ENCODE data around the gene STX8.

The STX8 gene

GRCh38 chr17:9410301-9410700, 165.3 kb downstream of the STX8 start:
- Histone ChIP-seq H3K36me3 (ENCODE audit: insufficient read depth, low read length) (no peaks in the 10 kb centered on the region), H3K4me2 (ENCODE audit: low read length) (no peak overlapping the region), H3K9ac (ENCODE audit: low read depth, low read length) (no peak overlapping the region), H3K9me3 (replicated peaks; ENCODE audit: low read length) (no peaks in the 10 kb centered on the region), H3K4me3 (ENCODE audit: low read length) (no peak overlapping the region), H3K4me1 (ENCODE audit: control insufficient read depth, insufficient read depth, low read length) (peaks cover 15% of the 10 kb centered on the region), H3K27me3 (ENCODE audit: control insufficient read depth, insufficient read depth, low read length) (no peaks in the 10 kb centered on the region)

GRCh38 chr17:9409878-9410277, 165.7 kb downstream of the STX8 start:
- no peaks in the 10 kb centered on the region for H3K9me3 ChIP-seq (replicated peaks; ENCODE audit: low read length)
- H3K9ac ChIP-seq (ENCODE audit: low read depth, low read length), result no peak overlapping the region
- H3K4me2 ChIP-seq (ENCODE audit: low read length), result no peak overlapping the region
- peaks cover 15% of the 10 kb centered on the region for H3K4me1 ChIP-seq (ENCODE audit: control insufficient read depth, insufficient read depth, low read length)
- H3K27me3 ChIP-seq (ENCODE audit: control insufficient read depth, insufficient read depth, low read length), result no peaks in the 10 kb centered on the region
- no peak overlapping the region for H3K4me3 ChIP-seq (ENCODE audit: low read length)
- no peaks in the 10 kb centered on the region for H3K36me3 ChIP-seq (ENCODE audit: insufficient read depth, low read length)

GRCh38 chr17:9408868-9409829, 166.5 kb downstream of the STX8 start:
- Histone ChIP-seq H3K4me1 (ENCODE audit: control insufficient read depth, insufficient read depth, low read length) (peaks cover 15% of the 10 kb centered on the region), H3K9me3 (replicated peaks; ENCODE audit: low read length) (no peaks in the 10 kb centered on the region), H3K27me3 (ENCODE audit: control insufficient read depth, insufficient read depth, low read length) (no peaks in the 10 kb centered on the region), H3K4me2 (ENCODE audit: low read length) (no peak overlapping the region), H3K36me3 (ENCODE audit: insufficient read depth, low read length) (no peaks in the 10 kb centered on the region), H3K9ac (ENCODE audit: low read depth, low read length) (no peak overlapping the region), H3K4me3 (ENCODE audit: low read length) (no peak overlapping the region)

GRCh38 chr17:9408381-9408780, 167.2 kb downstream of the STX8 start:
- H3K9ac ChIP-seq (ENCODE audit: low read depth, low read length), result no peak overlapping the region
- H3K36me3 ChIP-seq (ENCODE audit: insufficient read depth, low read length), result no peaks in the 10 kb centered on the region
- H3K9me3 ChIP-seq (replicated peaks; ENCODE audit: low read length), result no peaks in the 10 kb centered on the region
- no peak overlapping the region for H3K4me2 ChIP-seq (ENCODE audit: low read length)
- no peak overlapping the region for H3K4me3 ChIP-seq (ENCODE audit: low read length)
- no peaks in the 10 kb centered on the region for H3K27me3 ChIP-seq (ENCODE audit: control insufficient read depth, insufficient read depth, low read length)
- peaks cover 15% of the 10 kb centered on the region for H3K4me1 ChIP-seq (ENCODE audit: control insufficient read depth, insufficient read depth, low read length)

GRCh38 chr17:9406046-9406606, 169.5 kb downstream of the STX8 start:
- Histone ChIP-seq H3K27me3 (ENCODE audit: control insufficient read depth, insufficient read depth, low read length) (no peaks in the 10 kb centered on the region), H3K9ac (ENCODE audit: low read depth, low read length) (no peak overlapping the region)

GRCh38 chr17:9403257-9403656, 172.4 kb downstream of the STX8 start:
- no peaks in the 10 kb centered on the region for H3K9me3 ChIP-seq (replicated peaks; ENCODE audit: low read length)
- H3K36me3 ChIP-seq (ENCODE audit: insufficient read depth, low read length), result no peaks in the 10 kb centered on the region
- H3K4me2 ChIP-seq (ENCODE audit: low read length), result no peak overlapping the region
- H3K4me1 ChIP-seq (ENCODE audit: control insufficient read depth, insufficient read depth, low read length), result peaks cover 13% of the 10 kb centered on the region
- no peaks in the 10 kb centered on the region for H3K27me3 ChIP-seq (ENCODE audit: control insufficient read depth, insufficient read depth, low read length)
- no peak overlapping the region for H3K4me3 ChIP-seq (ENCODE audit: low read length)
- H3K9ac ChIP-seq (ENCODE audit: low read depth, low read length), result no peak overlapping the region

More at GRCh38 chr17:9406046-9406606, 169.5 kb downstream of the STX8 start:
- no peak overlapping the region for H3K4me2 ChIP-seq (ENCODE audit: low read length)
- no peaks in the 10 kb centered on the region for H3K36me3 ChIP-seq (ENCODE audit: insufficient read depth, low read length)
- H3K4me1 ChIP-seq (ENCODE audit: control insufficient read depth, insufficient read depth, low read length), result peaks cover 22% of the 10 kb centered on the region
- no peaks in the 10 kb centered on the region for H3K9me3 ChIP-seq (replicated peaks; ENCODE audit: low read length)
- H3K4me3 ChIP-seq (ENCODE audit: low read length), result no peak overlapping the region

GRCh38 chr17:9402590-9403199, 172.9 kb downstream of the STX8 start:
- Histone ChIP-seq H3K4me3 (ENCODE audit: low read length) (no peak overlapping the region), H3K4me2 (ENCODE audit: low read length) (no peak overlapping the region), H3K9me3 (replicated peaks; ENCODE audit: low read length) (no peaks in the 10 kb centered on the region), H3K9ac (ENCODE audit: low read depth, low read length) (no peak overlapping the region), H3K4me1 (ENCODE audit: control insufficient read depth, insufficient read depth, low read length) (peaks cover 13% of the 10 kb centered on the region), H3K27me3 (ENCODE audit: control insufficient read depth, insufficient read depth, low read length) (no peaks in the 10 kb centered on the region), H3K36me3 (ENCODE audit: insufficient read depth, low read length) (no peaks in the 10 kb centered on the region)

- Histone ChIP-seq H3K9ac (ENCODE audit: low read depth, low read length) (no peak overlapping the region), H3K27me3 (ENCODE audit: control insufficient read depth, insufficient read depth, low read length) (no peaks in the 10 kb centered on the region), H3K4me2 (ENCODE audit: low read length) (no peak overlapping the region), H3K4me3 (ENCODE audit: low read length) (no peak overlapping the region), H3K4me1 (ENCODE audit: control insufficient read depth, insufficient read depth, low read length) (peaks cover 13% of the 10 kb centered on the region), H3K9me3 (replicated peaks; ENCODE audit: low read length) (no peaks in the 10 kb centered on the region), H3K36me3 (ENCODE audit: insufficient read depth, low read length) (no peaks in the 10 kb centered on the region)
Measured at GRCh38 chr17:9401434-9401833, 174.2 kb downstream of the STX8 start.

- H3K4me1 ChIP-seq (ENCODE audit: control insufficient read depth, insufficient read depth, low read length), result peaks cover 17% of the 10 kb centered on the region
- no peak overlapping the region for H3K9ac ChIP-seq (ENCODE audit: low read depth, low read length)
- no peak overlapping the region for H3K4me3 ChIP-seq (ENCODE audit: low read length)
- no peak overlapping the region for H3K4me2 ChIP-seq (ENCODE audit: low read length)
- no peaks in the 10 kb centered on the region for H3K36me3 ChIP-seq (ENCODE audit: insufficient read depth, low read length)
- H3K27me3 ChIP-seq (ENCODE audit: control insufficient read depth, insufficient read depth, low read length), result no peaks in the 10 kb centered on the region
- H3K9me3 ChIP-seq (replicated peaks; ENCODE audit: low read length), result no peaks in the 10 kb centered on the region
Measured at GRCh38 chr17:9389111-9389527, 186.5 kb downstream of the STX8 start.

GRCh38 chr17:9386401-9386800, 189.2 kb downstream of the STX8 start:
- no peaks in the 10 kb centered on the region for H3K9me3 ChIP-seq (replicated peaks; ENCODE audit: low read length)
- H3K4me2 ChIP-seq (ENCODE audit: low read length), result no peak overlapping the region
- no peaks in the 10 kb centered on the region for H3K36me3 ChIP-seq (ENCODE audit: insufficient read depth, low read length)
- peaks cover 22% of the 10 kb centered on the region for H3K4me1 ChIP-seq (ENCODE audit: control insufficient read depth, insufficient read depth, low read length)
- H3K9ac ChIP-seq (ENCODE audit: low read depth, low read length), result no peak overlapping the region
- no peak overlapping the region for H3K4me3 ChIP-seq (ENCODE audit: low read length)
- no peaks in the 10 kb centered on the region for H3K27me3 ChIP-seq (ENCODE audit: control insufficient read depth, insufficient read depth, low read length)

GRCh38 chr17:9383826-9384225, 191.8 kb downstream of the STX8 start:
- H3K9ac ChIP-seq (ENCODE audit: low read depth, low read length), result no peak overlapping the region

More at GRCh38 chr17:9383826-9384225, 191.8 kb downstream of the STX8 start:
- no peaks in the 10 kb centered on the region for H3K36me3 ChIP-seq (ENCODE audit: insufficient read depth, low read length)
- peaks cover 31% of the 10 kb centered on the region for H3K4me1 ChIP-seq (ENCODE audit: control insufficient read depth, insufficient read depth, low read length)
- no peak overlapping the region for H3K4me2 ChIP-seq (ENCODE audit: low read length)
- H3K9me3 ChIP-seq (replicated peaks; ENCODE audit: low read length), result no peaks in the 10 kb centered on the region
- H3K4me3 ChIP-seq (ENCODE audit: low read length), result no peak overlapping the region
- H3K27me3 ChIP-seq (ENCODE audit: control insufficient read depth, insufficient read depth, low read length), result no peaks in the 10 kb centered on the region

Measured in skeletal muscle satellite cell (primary cell).